RWPE1 (cell line): ENCODE results near the gene FBXL17.

Experiments used
- CTCF ChIA-PET: fragments of 350-600 bp; sonication (Branson Sonifier 250); formaldehyde crosslinking; extraction: SDS; loops from one replicate; lab custom pipeline; 2021; lab: Yijun Ruan, JAX
- POLR2A ChIA-PET: fragments of 400-600 bp; formaldehyde crosslinking; extraction: SDS; loops from one replicate; lab custom pipeline; 2020; ENCODE audit warnings: antibody characterized with exemption; ENCODE audit not compliant: low non-redundant PET; lab: Yijun Ruan, JAX
- DNase-seq: peaks from one replicate; pipeline ENCODE4 v3.0.0; 2012; ENCODE audit warnings: low spot score
- H3K27ac ChIP-seq: fragments of 450-650 bp; 2 replicates; pipeline ENCODE4 v1.5.1; 2017
- CTCF ChIP-seq: fragments of 450-650 bp; conservative IDR thresholded peaks from 2 replicates; pipeline ENCODE4 v1.5.1; 2017; ENCODE audit warnings: low read depth, mild to moderate bottlenecking

FBXL17 gene

GRCh38 chr5:108074626-108075025 lies 307.3 kb downstream of the FBXL17 start:
- ChIA-PET CTCF (interaction anchor here (0.7 kb wide), 1 partner anchor 937 kb away, joined by 3 read pairs; no protein-coding TSS in a partner anchor), POLR2A (interaction anchor here (0.6 kb wide), 1 partner anchor 15 kb away, joined by 6 read pairs; no protein-coding TSS in a partner anchor)
- no peak for TF ChIP-seq CTCF
- H3K27ac ChIP-seq = no peak overlapping the region
- DNase-seq = no peak

- CTCF ChIA-PET = interaction anchor here (0.7 kb wide), 1 partner anchor 1117 kb away, joined by 4 read pairs; no protein-coding TSS in a partner anchor
- no peak for DNase-seq
- H3K27ac ChIP-seq = no peak overlapping the region
- POLR2A ChIA-PET = no interaction called here
- TF ChIP-seq CTCF = no peak
Measured at GRCh38 chr5:108064302-108064701, 317.6 kb downstream of the FBXL17 start.

DNA sequence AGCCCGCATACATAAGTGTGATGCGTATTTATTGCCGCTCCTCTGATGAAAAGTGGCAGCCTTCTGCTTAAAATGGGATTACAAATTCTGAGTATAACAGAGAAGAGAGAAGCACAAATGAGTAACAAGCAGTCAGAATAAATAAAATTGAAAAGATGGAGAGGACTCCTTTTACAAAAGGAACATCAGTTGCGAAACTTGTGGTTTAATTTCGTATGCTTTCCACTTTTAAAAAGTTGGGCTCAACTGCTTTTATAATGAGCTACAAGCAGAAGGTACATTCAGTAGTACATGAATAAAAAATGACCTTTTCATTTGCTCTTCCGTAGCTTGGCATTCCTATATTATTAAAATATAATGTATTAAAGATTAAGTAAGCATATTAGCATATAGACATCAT lies 320.0 kb downstream of the FBXL17 start:
- DNase-seq = no peak
- no peak overlapping the region for H3K27ac ChIP-seq
- POLR2A ChIA-PET = no interaction called here
- CTCF ChIA-PET = no interaction called here
- TF ChIP-seq CTCF = no peak

- no peak for TF ChIP-seq CTCF
- ChIA-PET POLR2A (no interaction called here), CTCF (no interaction called here)
- DNase-seq = no peak
- no peak overlapping the region for H3K27ac ChIP-seq
Measured at GRCh38 chr5:108060340-108060739, 321.6 kb downstream of the FBXL17 start.

- POLR2A ChIA-PET = no interaction called here
- no peak for TF ChIP-seq CTCF
Measured at GRCh38 chr5:108059334-108059733, 322.6 kb downstream of the FBXL17 start.

GRCh38 chr5:108054349-108054748 lies 327.5 kb downstream of the FBXL17 start:
- no peak for TF ChIP-seq CTCF
- no peak for DNase-seq
- CTCF ChIA-PET = no interaction called here
- POLR2A ChIA-PET = no interaction called here
- H3K27ac ChIP-seq = no peak overlapping the region

More at GRCh38 chr5:108059334-108059733, 322.6 kb downstream of the FBXL17 start:
- DNase-seq = no peak
- CTCF ChIA-PET = no interaction called here
- no peak overlapping the region for H3K27ac ChIP-seq
